DND-41 (cell line): ENCODE data around the gene CDC7.

ENCODE experiments used
- CTCF ChIP-seq: IDR thresholded peaks from 2 replicates; pipeline ENCODE4 v1.5.1; 2012; ENCODE audit warnings: borderline replicate concordance, low read length, moderate library complexity, mild to moderate bottlenecking; ENCODE audit not compliant: poor library complexity, severe bottlenecking; ENCODE audit errors: extremely low read depth
- EZH2 ChIP-seq: IDR thresholded peaks from 3 replicates; pipeline ENCODE4 v1.6.1; 2012; ENCODE audit warnings: borderline replicate concordance, low read depth, mild to moderate bottlenecking, moderate library complexity, low read length, inconsistent platforms; ENCODE audit not compliant: severe bottlenecking

- no peak for TF ChIP-seq CTCF
- TF ChIP-seq EZH2, result no peak
Measured at GRCh38 chr1:91527266-91527765, 26.7 kb downstream of the CDC7 start.
